ENCODE measurements around the gene DAO.
"Not testable (repeated sequence)": the region's sequence is repeated elsewhere in the genome, so short reads cannot be mapped to it uniquely, and the experiment has no call there.

The DAO gene

GRCh38 chr12:108852674-108853309 lies 27.1 kb upstream of the DAO start:
- peaks cover 2% of the 10 kb centered on the region for H3K9me3 ChIP-seq (replicated peaks; ENCODE audit: low read length)
- peaks cover 50% of the 10 kb centered on the region for H3K36me3 ChIP-seq (ENCODE audit: insufficient read depth, low read length)
- H3K4me1 ChIP-seq (ENCODE audit: control insufficient read depth, insufficient read depth, low read length) = peaks cover 60% of the 10 kb centered on the region
- H3K27me3 ChIP-seq (ENCODE audit: control insufficient read depth, insufficient read depth, low read length) = no peaks in the 10 kb centered on the region
- peak overlapping the region; percentile 86 for H3K4me2 ChIP-seq (ENCODE audit: low read length)
- peak overlapping the region; percentile 97 for H3K9ac ChIP-seq (ENCODE audit: low read depth, low read length)
- H3K4me3 ChIP-seq (ENCODE audit: low read length) = peak overlapping the region; percentile 23

DNA sequence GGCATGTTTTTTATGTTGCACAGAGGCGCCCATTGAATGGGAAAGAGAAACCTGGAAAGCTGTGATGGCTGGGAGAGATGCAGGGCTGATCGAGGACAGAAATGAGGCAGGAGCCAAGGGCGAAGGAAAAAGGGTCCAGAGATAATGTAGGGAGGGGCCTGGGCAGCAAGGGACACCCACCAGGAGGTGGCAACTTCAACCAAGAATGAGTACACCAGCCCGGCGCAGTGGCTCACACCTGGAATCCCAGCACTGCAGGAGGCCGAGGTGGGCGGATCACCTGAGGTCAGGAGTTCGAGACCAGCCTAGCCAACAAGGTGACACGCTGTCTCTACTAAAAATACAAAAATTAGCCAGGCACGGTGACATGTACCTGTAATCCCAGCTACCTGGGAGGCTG lies 26.5 kb upstream of the DAO start:
- peak overlapping the region; percentile 23 for H3K4me3 ChIP-seq (ENCODE audit: low read length)
- peaks cover 44% of the 10 kb centered on the region for H3K36me3 ChIP-seq (ENCODE audit: insufficient read depth, low read length)
- peaks cover 64% of the 10 kb centered on the region for H3K4me1 ChIP-seq (ENCODE audit: control insufficient read depth, insufficient read depth, low read length)
- H3K4me2 ChIP-seq (ENCODE audit: low read length) = peak overlapping the region; percentile 86
- no peaks in the 10 kb centered on the region for H3K27me3 ChIP-seq (ENCODE audit: control insufficient read depth, insufficient read depth, low read length)
- peaks cover 2% of the 10 kb centered on the region for H3K9me3 ChIP-seq (replicated peaks; ENCODE audit: low read length)
- H3K9ac ChIP-seq (ENCODE audit: low read depth, low read length) = peak overlapping the region; percentile 97

GRCh38 chr12:108853981-108854446 lies 25.9 kb upstream of the DAO start:
- peaks cover 2% of the 10 kb centered on the region for H3K9me3 ChIP-seq (replicated peaks; ENCODE audit: low read length)
- peak overlapping the region; percentile 97 for H3K9ac ChIP-seq (ENCODE audit: low read depth, low read length)
- peak overlapping the region; percentile 23 for H3K4me3 ChIP-seq (ENCODE audit: low read length)
- no peaks in the 10 kb centered on the region for H3K27me3 ChIP-seq (ENCODE audit: control insufficient read depth, insufficient read depth, low read length)
- H3K36me3 ChIP-seq (ENCODE audit: insufficient read depth, low read length) = peaks cover 38% of the 10 kb centered on the region
- peaks cover 67% of the 10 kb centered on the region for H3K4me1 ChIP-seq (ENCODE audit: control insufficient read depth, insufficient read depth, low read length)
- peak overlapping the region; percentile 86 for H3K4me2 ChIP-seq (ENCODE audit: low read length)

DNA sequence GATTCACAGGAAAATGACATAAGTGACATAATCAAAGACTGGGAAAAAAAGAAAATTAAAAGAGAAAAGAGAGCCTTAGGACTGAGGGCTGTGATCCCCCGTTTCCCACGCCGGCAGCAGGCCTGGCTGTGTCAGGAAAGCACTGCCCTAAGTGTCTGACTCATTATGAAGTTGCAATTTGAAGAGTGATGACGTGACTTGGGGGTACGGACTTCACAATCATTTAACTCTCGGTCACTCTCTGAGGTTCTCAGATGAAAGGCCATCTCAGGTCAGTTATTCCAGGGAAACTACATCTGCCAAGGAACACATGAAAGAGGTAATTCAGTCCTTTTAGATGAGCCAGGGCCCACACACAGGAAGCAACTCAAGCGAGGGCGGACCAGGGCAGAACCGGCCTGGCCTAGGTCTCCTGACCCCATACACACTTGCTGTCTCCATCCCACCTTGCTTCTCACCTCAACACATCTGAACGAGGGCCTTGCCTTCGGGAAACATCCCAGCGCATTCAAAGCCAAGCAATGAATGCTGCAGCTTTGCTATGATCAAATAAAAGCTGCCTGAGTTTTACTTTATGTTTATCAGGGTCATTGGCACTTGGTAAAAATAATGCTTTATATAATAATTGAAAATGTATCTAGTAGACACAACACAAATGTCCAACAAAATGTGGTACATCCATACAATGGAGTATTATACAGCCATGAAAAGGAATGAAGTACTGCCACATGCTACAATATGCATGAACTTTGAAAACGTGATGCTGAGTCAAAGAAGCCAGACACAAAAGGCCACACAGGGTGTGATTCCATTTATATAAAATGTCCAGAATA lies 25.2 kb upstream of the DAO start:
- Histone ChIP-seq H3K4me1 (ENCODE audit: control insufficient read depth, insufficient read depth, low read length) (peaks cover 61% of the 10 kb centered on the region), H3K27me3 (ENCODE audit: control insufficient read depth, insufficient read depth, low read length) (no peaks in the 10 kb centered on the region), H3K36me3 (ENCODE audit: insufficient read depth, low read length) (peaks cover 36% of the 10 kb centered on the region), H3K4me3 (ENCODE audit: low read length) (peak overlapping the region; percentile 89), H3K9ac (ENCODE audit: low read depth, low read length) (peak overlapping the region; percentile 97), H3K9me3 (replicated peaks; ENCODE audit: low read length) (peaks cover 2% of the 10 kb centered on the region), H3K4me2 (ENCODE audit: low read length) (peak overlapping the region; percentile 86)

GRCh38 chr12:108855284-108856169 lies 24.4 kb upstream of the DAO start:
- H3K4me1 ChIP-seq (ENCODE audit: control insufficient read depth, insufficient read depth, low read length) = peaks cover 61% of the 10 kb centered on the region
- H3K9ac ChIP-seq (ENCODE audit: low read depth, low read length) = peak overlapping the region; percentile 97
- H3K27me3 ChIP-seq (ENCODE audit: control insufficient read depth, insufficient read depth, low read length) = no peaks in the 10 kb centered on the region
- H3K36me3 ChIP-seq (ENCODE audit: insufficient read depth, low read length) = peaks cover 36% of the 10 kb centered on the region
- H3K4me2 ChIP-seq (ENCODE audit: low read length) = peak overlapping the region; percentile 86
- H3K4me3 ChIP-seq (ENCODE audit: low read length) = peak overlapping the region; percentile 89
- H3K9me3 ChIP-seq (replicated peaks; ENCODE audit: low read length) = peaks cover 2% of the 10 kb centered on the region

DNA sequence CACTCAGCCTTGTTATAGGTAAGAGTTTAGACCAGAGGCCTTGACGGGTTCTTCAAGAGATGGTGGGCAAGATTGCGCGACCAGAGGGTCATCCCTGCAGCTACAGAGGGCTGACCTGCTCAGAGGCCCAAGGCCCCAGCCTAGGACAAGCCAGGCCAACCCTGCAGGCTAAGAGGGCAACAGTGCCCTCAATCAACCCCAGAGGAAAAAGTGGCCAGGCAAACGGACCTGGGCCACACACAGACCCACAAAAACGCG lies 23.8 kb upstream of the DAO start:
- H3K9me3 ChIP-seq (replicated peaks; ENCODE audit: low read length) = peaks cover 2% of the 10 kb centered on the region
- peak overlapping the region; percentile 97 for H3K9ac ChIP-seq (ENCODE audit: low read depth, low read length)
- peaks cover 33% of the 10 kb centered on the region for H3K36me3 ChIP-seq (ENCODE audit: insufficient read depth, low read length)
- no peaks in the 10 kb centered on the region for H3K27me3 ChIP-seq (ENCODE audit: control insufficient read depth, insufficient read depth, low read length)
- H3K4me3 ChIP-seq (ENCODE audit: low read length) = peak overlapping the region; percentile 89
- H3K4me2 ChIP-seq (ENCODE audit: low read length) = peak overlapping the region; percentile 86
- peaks cover 56% of the 10 kb centered on the region for H3K4me1 ChIP-seq (ENCODE audit: control insufficient read depth, insufficient read depth, low read length)

DNA sequence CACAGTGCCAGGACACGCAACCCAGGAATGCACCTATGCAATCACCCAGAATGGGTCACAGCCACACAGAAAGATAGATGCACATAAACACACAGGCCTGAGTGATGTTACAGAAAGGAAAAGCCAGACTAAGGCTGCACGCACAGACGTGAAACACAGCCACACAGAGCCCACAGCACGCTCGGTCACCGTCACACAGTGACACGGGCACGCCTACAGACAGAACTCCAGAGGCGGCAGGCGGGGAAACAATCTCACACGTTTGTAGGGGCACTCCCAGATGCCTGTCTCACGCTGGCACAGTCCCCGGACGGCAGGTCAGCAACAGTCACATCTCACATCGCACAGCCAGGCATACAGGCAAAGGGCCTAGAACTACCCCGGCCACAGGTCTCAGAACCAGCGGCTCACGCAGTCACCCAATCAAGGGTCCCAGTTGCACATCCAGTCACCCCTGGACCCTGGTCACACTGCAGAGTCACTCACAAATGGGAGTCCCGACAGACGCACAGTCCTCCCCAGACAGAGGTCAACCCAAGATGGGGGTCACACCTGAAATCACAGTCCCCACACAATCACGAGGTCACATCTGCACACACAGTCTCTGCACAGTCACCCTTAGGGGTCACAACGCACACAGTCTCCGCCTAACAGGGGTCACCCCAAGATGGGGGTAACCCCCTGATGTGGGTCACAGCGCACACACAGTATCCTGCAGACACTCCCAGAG lies 23.3 kb upstream of the DAO start:
- Histone ChIP-seq H3K27me3 (ENCODE audit: control insufficient read depth, insufficient read depth, low read length) (no peaks in the 10 kb centered on the region), H3K9ac (ENCODE audit: low read depth, low read length) (peak overlapping the region; percentile 97), H3K36me3 (ENCODE audit: insufficient read depth, low read length) (peaks cover 28% of the 10 kb centered on the region), H3K9me3 (replicated peaks; ENCODE audit: low read length) (peaks cover 2% of the 10 kb centered on the region), H3K4me1 (ENCODE audit: control insufficient read depth, insufficient read depth, low read length) (peaks cover 52% of the 10 kb centered on the region), H3K4me2 (ENCODE audit: low read length) (peak overlapping the region; percentile 86), H3K4me3 (ENCODE audit: low read length) (peak overlapping the region; percentile 89)

DNA sequence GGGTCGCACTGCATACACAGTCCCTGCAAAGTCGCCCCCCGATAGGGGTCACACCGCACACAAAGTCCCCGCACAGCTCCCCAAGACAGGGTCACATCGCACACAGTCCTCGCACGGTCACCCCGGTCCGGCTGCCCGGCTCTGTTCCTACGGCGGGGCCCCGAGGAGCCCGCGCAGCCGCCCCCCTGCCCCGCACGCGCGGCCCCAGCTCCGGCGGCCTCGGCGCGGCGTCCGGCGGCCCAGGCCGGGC lies 22.8 kb upstream of the DAO start:
- Histone ChIP-seq H3K36me3 (ENCODE audit: insufficient read depth, low read length) (peaks cover 24% of the 10 kb centered on the region), H3K9me3 (replicated peaks; ENCODE audit: low read length) (peaks cover 2% of the 10 kb centered on the region), H3K4me1 (ENCODE audit: control insufficient read depth, insufficient read depth, low read length) (peaks cover 47% of the 10 kb centered on the region), H3K4me3 (ENCODE audit: low read length) (peak overlapping the region; percentile 89), H3K27me3 (ENCODE audit: control insufficient read depth, insufficient read depth, low read length) (no peaks in the 10 kb centered on the region), H3K9ac (ENCODE audit: low read depth, low read length) (peak overlapping the region; percentile 97), H3K4me2 (ENCODE audit: low read length) (peak overlapping the region; percentile 86)

GRCh38 chr12:108858311-108859074 lies 21.4 kb upstream of the DAO start:
- peak overlapping the region; percentile 77 for H3K4me2 ChIP-seq (ENCODE audit: low read length)
- peaks cover 2% of the 10 kb centered on the region for H3K9me3 ChIP-seq (replicated peaks; ENCODE audit: low read length)
- H3K4me1 ChIP-seq (ENCODE audit: control insufficient read depth, insufficient read depth, low read length) = peaks cover 33% of the 10 kb centered on the region
- peak overlapping the region; percentile 52 for H3K4me3 ChIP-seq (ENCODE audit: low read length)
- peak overlapping the region; percentile 78 for H3K9ac ChIP-seq (ENCODE audit: low read depth, low read length)
- peaks cover 12% of the 10 kb centered on the region for H3K36me3 ChIP-seq (ENCODE audit: insufficient read depth, low read length)
- H3K27me3 ChIP-seq (ENCODE audit: control insufficient read depth, insufficient read depth, low read length) = no peaks in the 10 kb centered on the region

DNA sequence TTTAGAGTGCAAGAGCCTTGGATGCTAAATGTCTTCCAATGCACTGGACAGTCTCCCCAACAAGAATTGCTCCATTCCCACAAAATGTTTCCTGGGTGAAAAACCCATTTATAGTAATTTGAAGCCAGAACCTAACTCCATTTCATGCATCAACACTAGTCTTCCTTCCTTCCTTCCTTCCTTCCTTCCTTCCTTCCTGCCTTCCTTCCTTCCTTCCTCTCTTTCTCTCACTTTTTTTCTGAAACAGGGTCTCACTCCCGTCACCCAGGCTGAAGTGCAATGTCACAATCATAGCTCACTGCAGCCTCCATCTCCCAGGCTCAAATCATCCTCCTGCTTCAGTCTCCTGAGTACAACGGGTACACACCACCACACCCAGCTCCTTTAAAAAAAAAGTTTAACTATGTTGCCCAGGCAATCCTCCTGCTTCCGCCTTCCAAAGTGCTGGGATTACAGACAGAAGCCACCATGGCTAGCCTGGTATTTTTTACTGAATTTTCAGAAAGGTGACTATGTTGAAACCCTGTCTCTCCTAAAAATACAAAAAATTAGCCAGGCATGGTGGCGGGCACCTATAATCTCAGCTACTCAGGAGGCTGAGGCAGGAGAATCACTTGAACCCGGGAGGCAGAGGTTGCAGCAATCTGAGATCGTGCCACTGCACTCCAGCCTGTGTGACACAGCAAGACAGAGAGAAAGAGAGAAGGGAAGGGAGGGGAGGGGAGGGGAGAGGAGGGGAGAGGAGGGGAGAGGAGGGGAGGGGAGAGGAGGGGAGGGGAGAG lies 20.6 kb upstream of the DAO start:
- Histone ChIP-seq H3K4me1 (ENCODE audit: control insufficient read depth, insufficient read depth, low read length) (peaks cover 27% of the 10 kb centered on the region), H3K36me3 (ENCODE audit: insufficient read depth, low read length) (peaks cover 12% of the 10 kb centered on the region), H3K4me2 (ENCODE audit: low read length) (peak overlapping the region; percentile 77)
- not testable (repeated sequence) for H3K9me3 ChIP-seq (replicated peaks; ENCODE audit: low read length); H3K27me3 ChIP-seq (ENCODE audit: control insufficient read depth, insufficient read depth, low read length); H3K9ac ChIP-seq (ENCODE audit: low read depth, low read length); H3K4me3 ChIP-seq (ENCODE audit: low read length)
